Psoas muscle (tissue), 8 donors: ENCODE data around the gene UBE2J1. TPM values are rescaled to one million over a fixed set of nuclear protein-coding genes. Genes with fewer than 3 reads are reported as not detected.
A peak's percentile ranks its signal among the peaks of the same experiment; 100 is the strongest.

ENCODE experiments used
- ATAC-seq, 4 donors: fragments of 200-7000 bp; cut with Tn5 transposase; one replicate each; pipeline ENCODE4 v1.9.1; 2020; ENCODE audit warnings: moderate library complexity in 3 of 4, mild to moderate bottlenecking in 2 of 4
- DNase-seq, 2 donors: peaks; one replicate each; pipeline ENCODE4 v3.0.0-alpha.2; 2020
- H3K27ac ChIP-seq: fragments of 200-600 bp; one replicate; pipeline ENCODE4 v1.8.0; 2022
- H3K27me3 ChIP-seq, 3 donors: fragments of 200-600 bp in 1 of 3; one replicate each; pipeline versions ENCODE4 v1.6.1 to v1.8.0; 2013 to 2022; ENCODE audit warnings: low read length in 2 of 3, mild to moderate bottlenecking in 2 of 3, moderate library complexity in 1 of 3; ENCODE audit not compliant: insufficient read depth in 3 of 3
- H3K36me3 ChIP-seq, 2 donors: fragments of 200-600 bp in 1 of 2; one replicate each; pipeline versions ENCODE4 v1.6.1 to v1.8.0; 2013 to 2022; ENCODE audit warnings: low read depth in 1 of 2, mild to moderate bottlenecking in 1 of 2, moderate library complexity in 1 of 2; ENCODE audit not compliant: insufficient read depth in 1 of 2
- H3K4me1 ChIP-seq: fragments of 200-600 bp; one replicate; pipeline ENCODE4 v1.8.0; 2022
- H3K4me3 ChIP-seq: fragments of 200-600 bp; one replicate; pipeline ENCODE4 v1.8.0; 2022; ENCODE audit warnings: mild to moderate bottlenecking
- H3K9me3 ChIP-seq: fragments of 200-600 bp; one replicate; pipeline ENCODE4 v1.8.0; 2022
- WGBS, 3 donors: extraction: QIAGEN DNeasy Blood & Tissue Kit; methylation state at CpG; one replicate each; pipeline versions ENCODE4 v1.1.6 to v1.1.7; 2013; 5-methylcytosine and 5-hydroxymethylcytosine counted together
- intact Hi-C, 2 donors: fragments of 100-400 bp; cut with DNase I; formaldehyde crosslinking; loops; one replicate each; pipeline versions ENCODE4 v1.11.0 to v1.14.2; 2022
- polyA plus RNA-seq, 3 donors: library from polyadenylated mRNA; stranded (reverse); fragments of 200-250 nt; gene quantifications; one replicate each; pipeline ENCODE4 v1.2.3, GENCODE V29; 2013
- total RNA-seq, 4 donors: library from RNA; stranded (reverse); fragmentation: NEBNext Ultra II Directional in 2 of 4; extraction: Animal tissue kit (Norgen Biotek cat#: 25700) in 2 of 4; gene quantifications; one replicate each; pipeline versions ENCODE4 v1.2.1 to v1.2.4, GENCODE V29; 2021 to 2023
- TF ChIP-seq, protein P1 (sequence below): fragments of 200-600 bp; IDR thresholded peaks from one replicate; pipeline ENCODE4 v1.8.0; 2022; ENCODE audit warnings: antibody characterized with exemption
- donor health status: healthy with polysubstance abuse.
- donor health status: DM: no; HTN: no; CAD: no; lungs with moderate emphysema.
- donor health status: Bipolar disorder and iron deficiency.
- donor health status: healthy.
- donor health status: DM: yes; HTN: yes; CAD: no.
- donor health status: DM: no; HTN: no; CAD: no.
- donor health status: DM: no; HTN: no; CAD: no.
- donor health status: DM: yes; HTN: yes; CAD: no.

UBE2J1 gene
- total and polyA plus RNA-seq, 7 donors, result 10.0 to 21.6 (median 16.3) TPM

DNA sequence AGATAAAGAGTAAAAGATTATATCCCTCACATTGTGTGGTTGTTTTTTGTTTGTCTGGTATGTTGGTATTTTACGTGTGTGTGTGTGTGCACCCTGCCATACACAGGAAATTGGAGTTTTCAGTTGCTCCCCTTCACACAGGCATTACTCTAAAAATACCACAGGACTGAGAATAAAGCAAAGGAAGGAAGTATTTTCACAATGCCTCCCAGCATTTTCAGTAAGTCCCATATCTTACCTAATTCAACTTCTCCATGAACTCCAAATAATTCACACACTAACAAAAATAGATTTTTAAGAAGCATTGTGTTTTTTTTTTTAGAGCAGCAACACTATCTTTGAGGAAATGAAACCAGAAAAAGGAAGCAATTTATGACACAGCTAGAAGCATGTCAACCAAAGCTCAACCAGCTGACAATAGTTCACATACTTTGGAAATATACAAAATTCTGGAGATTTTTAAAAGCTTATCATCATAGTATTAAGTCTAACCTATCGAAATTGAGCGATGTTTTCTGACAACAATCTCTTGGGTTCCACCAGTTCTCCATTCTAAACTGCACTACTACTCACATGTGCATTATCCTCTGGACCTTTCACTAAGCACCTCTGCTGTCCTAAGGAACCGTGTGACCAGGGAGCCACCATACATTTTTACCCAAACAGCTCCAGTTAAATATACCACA lies 2.1 kb downstream of the UBE2J1 start:
- 44 to 58% (median 45%) methylated on average over 4 of the region's 4 CpGs for WGBS, 3 donors
- Histone ChIP-seq H3K36me3 (no peaks in the 10 kb centered on the region), H3K4me1 (peaks cover 37% of the 10 kb centered on the region), H3K27ac (peak overlapping the region; percentile 65), H3K9me3 (no peaks in the 10 kb centered on the region), H3K27me3 (no peaks in the 10 kb centered on the region), H3K4me3 (peak overlapping the region; percentile 92)
- TF ChIP-seq, protein P1, sequence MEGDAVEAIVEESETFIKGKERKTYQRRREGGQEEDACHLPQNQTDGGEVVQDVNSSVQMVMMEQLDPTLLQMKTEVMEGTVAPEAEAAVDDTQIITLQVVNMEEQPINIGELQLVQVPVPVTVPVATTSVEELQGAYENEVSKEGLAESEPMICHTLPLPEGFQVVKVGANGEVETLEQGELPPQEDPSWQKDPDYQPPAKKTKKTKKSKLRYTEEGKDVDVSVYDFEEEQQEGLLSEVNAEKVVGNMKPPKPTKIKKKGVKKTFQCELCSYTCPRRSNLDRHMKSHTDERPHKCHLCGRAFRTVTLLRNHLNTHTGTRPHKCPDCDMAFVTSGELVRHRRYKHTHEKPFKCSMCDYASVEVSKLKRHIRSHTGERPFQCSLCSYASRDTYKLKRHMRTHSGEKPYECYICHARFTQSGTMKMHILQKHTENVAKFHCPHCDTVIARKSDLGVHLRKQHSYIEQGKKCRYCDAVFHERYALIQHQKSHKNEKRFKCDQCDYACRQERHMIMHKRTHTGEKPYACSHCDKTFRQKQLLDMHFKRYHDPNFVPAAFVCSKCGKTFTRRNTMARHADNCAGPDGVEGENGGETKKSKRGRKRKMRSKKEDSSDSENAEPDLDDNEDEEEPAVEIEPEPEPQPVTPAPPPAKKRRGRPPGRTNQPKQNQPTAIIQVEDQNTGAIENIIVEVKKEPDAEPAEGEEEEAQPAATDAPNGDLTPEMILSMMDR, result no peak
- intact Hi-C loops, result loop anchor here (10.0 kb wide), 2 partner anchors 226 to 366 kb away; no protein-coding TSS in a partner anchor
- ATAC-seq, result no peak
- no peak for DNase-seq

DNA sequence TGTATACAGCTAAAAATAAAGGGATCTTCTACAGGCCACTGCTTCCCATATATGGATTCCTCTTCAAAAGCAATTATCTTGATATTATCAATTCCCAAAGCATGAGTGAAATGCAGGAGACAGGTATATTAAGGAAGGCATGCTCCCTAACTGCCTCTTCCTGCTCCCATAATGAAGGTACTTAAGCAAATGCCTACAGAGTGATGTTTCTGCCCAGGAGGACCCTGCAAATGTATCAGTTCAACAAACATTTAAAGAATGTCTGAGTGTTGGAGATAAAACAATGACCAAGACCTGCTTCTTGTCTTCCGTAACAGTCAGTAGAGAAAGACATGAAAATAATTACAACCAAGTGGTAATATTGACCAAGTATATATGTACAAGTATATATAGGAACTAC lies 4.2 kb downstream of the UBE2J1 start:
- TF ChIP-seq, protein P1, result no peak
- H3K27ac ChIP-seq, result peak overlapping the region; percentile 4
- ATAC-seq (no peak), DNase-seq (no peak)
- H3K4me1 ChIP-seq, result peaks cover 37% of the 10 kb centered on the region
- H3K36me3 ChIP-seq, result no peaks in the 10 kb centered on the region
- no peaks in the 10 kb centered on the region for H3K27me3 ChIP-seq
- 91 to 98% (median 98%) methylated on average over 1 of the region's 1 CpG for WGBS, 3 donors
- intact Hi-C loops, result loop anchor here in 1 of 2 donors (5.0 kb wide), 1 partner anchor 36 kb away; no protein-coding TSS in a partner anchor
- no peak overlapping the region for H3K4me3 ChIP-seq
- H3K9me3 ChIP-seq, result no peaks in the 10 kb centered on the region

DNA sequence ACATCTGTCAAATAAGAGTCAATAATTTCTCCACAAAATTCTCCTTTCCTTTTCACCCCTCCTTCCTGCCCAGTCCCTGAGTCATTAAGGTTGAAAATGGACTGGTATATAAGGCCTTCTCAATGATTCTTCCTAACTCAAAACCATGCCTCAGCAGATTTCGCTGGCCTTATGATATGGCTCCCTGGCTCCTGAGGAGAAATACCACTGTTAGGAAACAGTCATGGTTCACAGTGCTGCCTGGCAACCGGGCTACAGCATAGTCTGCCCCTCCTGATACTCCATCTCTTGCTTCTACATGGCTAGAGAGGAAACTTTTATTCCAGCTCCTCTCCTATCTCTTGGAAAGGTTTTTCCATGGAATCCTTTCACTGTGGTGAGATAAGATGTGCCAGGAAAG lies 4.7 kb downstream of the UBE2J1 start:
- no peak for ATAC-seq
- H3K9me3 ChIP-seq, result no peaks in the 10 kb centered on the region
- intact Hi-C loops, result loop anchor here in 1 of 2 donors (5.0 kb wide), 1 partner anchor 36 kb away; no protein-coding TSS in a partner anchor
- peaks cover 37% of the 10 kb centered on the region for H3K4me1 ChIP-seq
- WGBS, 3 donors, result 40 to 81% (median 66%) methylated on average over 2 of the region's 2 CpGs
- H3K27me3 ChIP-seq, result no peaks in the 10 kb centered on the region
- no peak for DNase-seq
- peak overlapping the region; percentile 4 for H3K27ac ChIP-seq
- peaks cover 0 to 3% of the 10 kb centered on the region in 2 donors for H3K36me3 ChIP-seq
- no peak overlapping the region for H3K4me3 ChIP-seq
- TF ChIP-seq, protein P1, result no peak

DNA sequence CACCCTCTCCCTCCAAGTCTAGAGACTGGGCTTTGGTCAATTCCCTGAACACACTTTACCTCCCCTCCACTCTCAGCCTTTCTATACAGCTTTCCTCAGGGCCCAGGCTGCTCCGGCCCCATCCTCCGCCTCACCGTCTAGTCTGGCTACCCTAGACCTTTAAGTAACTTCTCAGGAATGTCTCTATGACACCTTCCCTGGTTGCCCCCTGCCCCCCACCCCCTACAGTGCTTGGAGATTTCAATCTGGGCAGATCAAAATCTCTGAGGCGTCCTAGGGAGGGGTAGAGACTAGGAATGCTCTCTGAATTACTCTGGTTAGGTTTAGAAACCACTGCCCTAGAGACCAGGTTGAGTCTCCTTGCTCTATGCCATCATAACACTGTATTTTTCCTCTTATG lies 6.1 kb downstream of the UBE2J1 start:
- Histone ChIP-seq H3K27me3 (no peaks in the 10 kb centered on the region), H3K4me3 (no peak overlapping the region), H3K4me1 (peaks cover 37% of the 10 kb centered on the region), H3K36me3 (peaks cover 0 to 17% of the 10 kb centered on the region in 2 donors), H3K9me3 (no peaks in the 10 kb centered on the region), H3K27ac (no peak overlapping the region)
- TF ChIP-seq, protein P1, result no peak
- 89 to 92% (median 90%) methylated on average over 4 of the region's 4 CpGs for WGBS, 3 donors
- intact Hi-C loops, result loop anchor here in 1 of 2 donors (5.0 kb wide), 1 partner anchor 34 kb away; no protein-coding TSS in a partner anchor
- DNase-seq, result no peak
- no peak for ATAC-seq
